GM12878 (cell line): Measurements from ENCODE around the gene NOP56. TPM values are rescaled to one million over a fixed set of nuclear protein-coding genes. Genes with fewer than 3 reads are reported as not detected.

Experiments used
- ATAC-seq: fragments of 200-7000 bp; cut with Tn5 transposase; 3 replicates; pipeline ENCODE4 v1.9.1; 2020; ENCODE audit warnings: mild to moderate bottlenecking, moderate library complexity
- BruUV-seq: library from RNA; stranded (reverse); fragments of 400-500 nt; replicated peaks from 2 replicates; lab custom pipeline; 2021; lab: Mats Ljungman, UMichigan
- CTCF ChIA-PET: fragments of 300-600 bp; sonication (Branson Sonifier 250); formaldehyde crosslinking; extraction: SDS; loops from one replicate; lab custom pipeline; 2021; ENCODE audit warnings: inconsistent platforms; lab: Yijun Ruan, JAX
- POLR2A ChIA-PET: fragments of 350-600 bp; formaldehyde crosslinking; extraction: SDS; loops from one replicate; lab custom pipeline; 2021; ENCODE audit warnings: inconsistent platforms; lab: Charles Lee
- RAD21 ChIA-PET: fragments of 300-600 bp; sonication (Branson Sonifier 250); formaldehyde crosslinking; loops from one replicate; lab custom pipeline; 2023; ENCODE audit warnings: antibody characterized with exemption; ENCODE audit not compliant: unreplicated experiment; lab: Charles Lee
- SMC1A ChIA-PET: fragments of 300-600 bp; sonication (Branson Sonifier 250); formaldehyde crosslinking; loops from one replicate; lab custom pipeline; 2023; ENCODE audit not compliant: unreplicated experiment, uncharacterized antibody; lab: Charles Lee
- DNase-seq: peaks from one replicate; pipeline ENCODE4 v3.0.0-alpha.2; 2011; ENCODE audit warnings: low read depth, low spot score
- FAIRE-seq: peaks from 3 replicates; lab custom pipeline; 2011; peaks lifted over from hg19 to GRCh38; lab: Jason Lieb, UNC
- H2AFZ ChIP-seq: 2 replicates; pipeline ENCODE4 v1.6.0; 2011; ENCODE audit warnings: low read depth, low read length, control low read depth; ENCODE audit not compliant: control insufficient read depth
- H3K27ac ChIP-seq: 2 replicates; pipeline ENCODE4 v1.5.1; 2011; ENCODE audit warnings: control low read depth; ENCODE audit not compliant: control insufficient read depth, insufficient read depth
- H3K27me3 ChIP-seq, 2 experiments: replicated peaks in 1 of 2; 2 replicates each; pipeline versions ENCODE4 v1.6.0 to v1.6.1; 2011; ENCODE audit warnings: low read length in 1 of 2; ENCODE audit not compliant: control insufficient read depth in 2 of 2, insufficient read depth in 2 of 2
- H3K36me3 ChIP-seq, 2 experiments: 2 replicates each; pipeline ENCODE4 v1.5.1; 2011; ENCODE audit warnings: low read length in 1 of 2; ENCODE audit not compliant: control insufficient read depth in 2 of 2, insufficient read depth in 2 of 2
- H3K4me1 ChIP-seq: 2 replicates; pipeline ENCODE4 v1.6.1; 2011; ENCODE audit warnings: mild to moderate bottlenecking, low read length, moderate library complexity, mixed read lengths; ENCODE audit not compliant: control insufficient read depth, insufficient read depth
- H3K4me2 ChIP-seq: 2 replicates; pipeline ENCODE4 v1.6.0; 2011; ENCODE audit warnings: control low read depth; ENCODE audit not compliant: control insufficient read depth, insufficient read depth
- H3K4me3 ChIP-seq: fragments of 200-600 bp; sonication (generic); 2 replicates; pipeline ENCODE4 v1.5.1; 2016
- H3K79me2 ChIP-seq: 2 replicates; pipeline ENCODE4 v1.6.0; 2011; ENCODE audit warnings: low read length; ENCODE audit not compliant: control insufficient read depth, insufficient read depth
- H3K9ac ChIP-seq: 2 replicates; pipeline ENCODE4 v1.8.0; 2011; ENCODE audit warnings: low read length, control low read depth, mixed read lengths; ENCODE audit not compliant: control insufficient read depth, insufficient read depth
- H3K9me3 ChIP-seq: replicated peaks from 3 replicates; pipeline ENCODE4 v1.5.1; 2011; ENCODE audit warnings: mild to moderate bottlenecking, low read length; ENCODE audit not compliant: control insufficient read depth, insufficient read depth
- H4K20me1 ChIP-seq: 2 replicates; pipeline ENCODE4 v1.6.0; 2011; ENCODE audit not compliant: control insufficient read depth, insufficient read depth
- DPF2 ChIP-seq: fragments of 450-650 bp; IDR thresholded peaks from 2 replicates; pipeline ENCODE4 v1.6.1; 2017; ENCODE audit warnings: mild to moderate bottlenecking
- ETV6 ChIP-seq, 2 experiments: fragments of 450-650 bp in 1 of 2; IDR thresholded peaks in 1 of 2; conservative IDR thresholded peaks in 1 of 2; 2 replicates each; pipeline ENCODE4 v1.6.1; 2014; ENCODE audit warnings: antibody characterized with exemption in 1 of 2, borderline replicate concordance in 1 of 2, low read depth in 1 of 2, mild to moderate bottlenecking in 1 of 2, moderate library complexity in 1 of 2
- HCFC1 ChIP-seq: fragments of 150-350 bp; IDR thresholded peaks from 2 replicates; pipeline ENCODE4 v1.6.1; 2014; ENCODE audit warnings: low read length
- NFYB ChIP-seq: IDR thresholded peaks from 2 replicates; pipeline ENCODE4 v1.6.1; 2011; ENCODE audit warnings: low read depth, mild to moderate bottlenecking, low read length, improper control_type of control experiment, moderate library complexity; ENCODE audit not compliant: insufficient read depth
- SRF ChIP-seq, 2 experiments: IDR thresholded peaks; 2 replicates each; pipeline ENCODE4 v1.6.1; 2011; ENCODE audit warnings: low read depth in 2 of 2, low read length in 2 of 2, mild to moderate bottlenecking in 1 of 2, moderate library complexity in 1 of 2
- SUZ12 ChIP-seq: fragments of 200-600 bp; sonication (generic); IDR thresholded peaks from one replicate; pipeline ENCODE4 v1.6.1; 2018; ENCODE audit warnings: antibody characterized with exemption, mild to moderate bottlenecking; ENCODE audit not compliant: unreplicated experiment
- ZNF217 ChIP-seq: fragments of 450-650 bp; IDR thresholded peaks from 2 replicates; pipeline ENCODE4 v1.6.1; 2017; ENCODE audit warnings: antibody characterized with exemption, mild to moderate bottlenecking
- WGBS: methylation state at CpG from one replicate; pipeline ENCODE4 v1.1.6; 2016; ENCODE audit warnings: low lambda C conversion rate; ENCODE audit not compliant: insufficient replicate concordance, insufficient coverage; ENCODE audit errors: missing lambda C conversion rate; 5-methylcytosine and 5-hydroxymethylcytosine counted together
- in situ Hi-C: fragments of 300-500 bp; cut with MboI; formaldehyde crosslinking; loops from 9 replicates; pipeline ENCODE4 v1.14.3; 2018; ENCODE audit warnings: mixed read lengths
- intact Hi-C: fragments of 100-400 bp; cut with micrococcal nuclease; formaldehyde crosslinking; loops from one replicate; pipeline ENCODE4 v1.14.2; 2022; ENCODE audit not compliant: unreplicated experiment
- polyA plus RNA-seq, 11 experiments: library from polyadenylated mRNA; depleted of rRNA in 4 of 11; unstranded in 6 of 11; stranded (reverse) in 5 of 11; fragments of >200 nt; fragmentation: Nextera tagmentation in 4 of 11; fragmentation: Illumina TruSeq in 1 of 11; extraction: Ambion mirVana in 4 of 11; extraction: Trizol in 1 of 11; gene quantifications; 1 replicate in 1 of 11; 2 replicates in 10 of 11; pipeline versions ENCODE4 v1.2.1 to v1.2.3, GENCODE V29; 2011 to 2016; ENCODE audit warnings: inconsistent platforms in 2 of 11, missing spikeins in 2 of 11, low read depth in 1 of 11
- total RNA-seq, 4 experiments: library from RNA; depleted of rRNA in 3 of 4; stranded (reverse); fragments of >200 nt in 3 of 4; fragmentation: Illumina TruSeq in 1 of 4; extraction: Trizol in 1 of 4; gene quantifications; 2 replicates each; pipeline versions ENCODE4 v1.2.1 to v1.2.3, GENCODE V29; 2013 to 2021
- TF ChIP-seq, protein P1 (sequence below): fragments of 450-650 bp; IDR thresholded peaks from 2 replicates; pipeline ENCODE4 v1.6.1; 2016; ENCODE audit warnings: mild to moderate bottlenecking

NOP56 gene
- total and polyA plus RNA-seq, 10 of the 15 experiments (the other 5 are each of a cell fraction or from before 2014, with no cell fraction given), result 254 to 550 (median 464) TPM

DNA sequence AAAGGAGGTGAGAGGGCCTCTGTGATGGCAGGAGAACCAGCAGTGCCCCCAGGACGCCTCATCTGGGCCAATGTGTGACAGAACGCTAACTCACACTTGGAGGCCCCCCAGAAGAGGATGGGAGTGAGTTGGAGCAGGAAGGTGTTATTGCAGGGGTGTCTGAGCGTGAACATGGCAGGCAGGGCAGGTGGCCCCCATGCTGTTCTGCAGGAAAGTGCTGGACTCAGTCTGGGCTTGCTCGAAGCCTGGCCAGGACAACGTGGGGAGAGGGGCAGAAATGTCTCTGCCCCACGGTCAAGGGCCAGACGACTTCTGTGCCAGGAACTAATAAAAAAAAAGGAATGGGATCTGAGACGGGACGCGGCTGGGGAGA is 39.2 kb downstream of the NOP56 start (continued):
- TF ChIP-seq SRF (IDR thresholded peaks at IDR 0.05; ENCODE audit: low read depth in 2 of 2, low read length in 2 of 2) (no peak), HCFC1 (no peak), ETV6 (conservative IDR thresholded peaks at IDR 0.05 in 1 of 2, IDR thresholded peaks at IDR 0.05 in 1 of 2; ENCODE audit: borderline replicate concordance in 1 of 2, low read depth in 1 of 2) (no peak)

- SMC1A ChIA-PET, result no interaction called here
- Histone ChIP-seq H3K79me2 (no peaks in the 10 kb centered on the region), H3K9ac (no peak within 1 kb of the TSS), H2AFZ (no peak within 1 kb of the TSS), H3K4me2 (peak within 1 kb of the TSS; percentile 48; the same call in 1 of the 2 replicates), H3K4me1 (no peaks in the 10 kb centered on the region), H3K36me3 (no peaks in the 10 kb centered on the region), H3K9me3 (no peaks in the 10 kb centered on the region), H3K27ac (no peak within 1 kb of the TSS), H3K27me3 (peaks cover 10 to 26% of the 10 kb centered on the region in 2 experiments), H3K4me3 (no peak within 1 kb of the TSS; the same call in 1 of the 2 replicates), H4K20me1 (no peaks in the 10 kb centered on the region)
- no peak for DNase-seq
- intact Hi-C loops, result no loop called here
- no peak; the same call in 2 of the 3 replicates for ATAC-seq
- FAIRE-seq, result no peak
- in situ Hi-C loops, result no loop called here
- peak; percentile 91 for TF ChIP-seq SUZ12
- no peak for TF ChIP-seq ZNF217
- no peak for TF ChIP-seq NFYB
- TF ChIP-seq, protein P1, sequence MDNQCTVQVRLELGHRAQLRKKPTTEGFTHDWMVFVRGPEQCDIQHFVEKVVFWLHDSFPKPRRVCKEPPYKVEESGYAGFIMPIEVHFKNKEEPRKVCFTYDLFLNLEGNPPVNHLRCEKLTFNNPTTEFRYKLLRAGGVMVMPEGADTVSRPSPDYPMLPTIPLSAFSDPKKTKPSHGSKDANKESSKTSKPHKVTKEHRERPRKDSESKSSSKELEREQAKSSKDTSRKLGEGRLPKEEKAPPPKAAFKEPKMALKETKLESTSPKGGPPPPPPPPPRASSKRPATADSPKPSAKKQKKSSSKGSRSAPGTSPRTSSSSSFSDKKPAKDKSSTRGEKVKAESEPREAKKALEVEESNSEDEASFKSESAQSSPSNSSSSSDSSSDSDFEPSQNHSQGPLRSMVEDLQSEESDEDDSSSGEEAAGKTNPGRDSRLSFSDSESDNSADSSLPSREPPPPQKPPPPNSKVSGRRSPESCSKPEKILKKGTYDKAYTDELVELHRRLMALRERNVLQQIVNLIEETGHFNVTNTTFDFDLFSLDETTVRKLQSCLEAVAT, result no peak
- no peak for TF ChIP-seq DPF2
- POLR2A ChIA-PET, result no interaction called here
- BruUV-seq, result no TSS peak
- RAD21 ChIA-PET, result no interaction called here
- CTCF ChIA-PET, result no interaction called here
- 14% methylated on average over 50 of the region's 106 CpGs for WGBS
Measured at GRCh38 chr20:2692036-2692885, 39.8 kb downstream of the NOP56 start, which contains the start of gene EBF4. EBF4 (plus strand) TSS chr20:2692780; CDS start chr20:2693646, 866 bp downstream.
